Trophoblast cell (in vitro differentiated cells and primary cell): ENCODE results near the gene ACACB.
A peak's percentile ranks its signal among the peaks of the same experiment; 100 is the strongest.

Source experiments
- DNase-seq, 2 donors: peaks; one replicate each; pipeline ENCODE4 v3.0.0-alpha.2; 2016
- H2AFZ ChIP-seq: 2 replicates; pipeline ENCODE4 v1.6.1; 2013; ENCODE audit warnings: low read length, moderate library complexity, mild to moderate bottlenecking; ENCODE audit not compliant: insufficient read depth, poor library complexity
- H2AK5ac ChIP-seq: 2 replicates; pipeline ENCODE4 v1.6.1; 2013; ENCODE audit warnings: mild to moderate bottlenecking, low read length
- H2BK120ac ChIP-seq: 2 replicates; pipeline ENCODE4 v1.6.1; 2013; ENCODE audit warnings: low read length, mild to moderate bottlenecking, moderate library complexity; ENCODE audit not compliant: insufficient read depth, poor library complexity
- H2BK12ac ChIP-seq: 2 replicates; pipeline ENCODE4 v1.6.1; 2013; ENCODE audit warnings: mild to moderate bottlenecking, low read length, moderate library complexity
- H2BK5ac ChIP-seq: 2 replicates; pipeline ENCODE4 v1.6.1; 2013; ENCODE audit warnings: low read length, low read depth, moderate library complexity, mild to moderate bottlenecking; ENCODE audit not compliant: poor library complexity
- H3K14ac ChIP-seq: 2 replicates; pipeline ENCODE4 v1.6.1; 2013; ENCODE audit warnings: mild to moderate bottlenecking, low read length
- H3K18ac ChIP-seq: 2 replicates; pipeline ENCODE4 v1.6.1; 2013; ENCODE audit warnings: mild to moderate bottlenecking, low read length
- H3K23ac ChIP-seq: 2 replicates; pipeline ENCODE4 v1.6.1; 2013; ENCODE audit warnings: low read length
- H3K27ac ChIP-seq: 2 replicates; pipeline ENCODE4 v1.5.1; 2013; ENCODE audit warnings: low read depth, mild to moderate bottlenecking, inconsistent platforms, low read length, moderate library complexity
- H3K27me3 ChIP-seq: 2 replicates; pipeline ENCODE4 v1.6.1; 2013; ENCODE audit warnings: inconsistent platforms, mild to moderate bottlenecking, low read length, moderate library complexity; ENCODE audit not compliant: insufficient read depth
- H3K36me3 ChIP-seq, 2 experiments: 1 replicate in 1 of 2; 2 replicates in 1 of 2; pipeline ENCODE4 v1.6.1; 2013; ENCODE audit warnings: low read length in 2 of 2, mild to moderate bottlenecking in 2 of 2, moderate library complexity in 1 of 2; ENCODE audit not compliant: insufficient read depth in 2 of 2, control insufficient read depth in 1 of 2
- H3K4ac ChIP-seq: 2 replicates; pipeline ENCODE4 v1.6.1; 2013; ENCODE audit warnings: low read depth, mild to moderate bottlenecking, low read length, moderate library complexity
- H3K4me1 ChIP-seq, 2 experiments: 1 replicate in 1 of 2; 2 replicates in 1 of 2; pipeline ENCODE4 v1.6.1; 2013; ENCODE audit warnings: low read length in 2 of 2, mild to moderate bottlenecking in 2 of 2, moderate library complexity in 1 of 2; ENCODE audit not compliant: insufficient read depth in 2 of 2, control insufficient read depth in 1 of 2
- H3K4me2 ChIP-seq: 2 replicates; pipeline ENCODE4 v1.6.1; 2013; ENCODE audit warnings: inconsistent platforms, mild to moderate bottlenecking, low read length, moderate library complexity
- H3K4me3 ChIP-seq: 2 replicates; pipeline ENCODE4 v1.5.1; 2013; ENCODE audit warnings: mild to moderate bottlenecking, low read depth, low read length, inconsistent platforms
- H3K79me1 ChIP-seq: one replicate; pipeline ENCODE4 v1.6.1; 2013; ENCODE audit warnings: low read length
- H3K79me2 ChIP-seq: 2 replicates; pipeline ENCODE4 v1.6.1; 2013; ENCODE audit warnings: low read length, mild to moderate bottlenecking; ENCODE audit not compliant: control insufficient read depth, insufficient read depth, poor library complexity
- H3K9ac ChIP-seq: 2 replicates; pipeline ENCODE4 v1.6.1; 2013; ENCODE audit warnings: mild to moderate bottlenecking, low read length
- H3K9me3 ChIP-seq: 2 replicates; pipeline ENCODE4 v1.6.1; 2013; ENCODE audit warnings: low read depth, mild to moderate bottlenecking, control low read depth, inconsistent platforms, low read length; ENCODE audit not compliant: insufficient read depth
- H4K12ac ChIP-seq: 2 replicates; pipeline ENCODE4 v1.6.1; 2013; ENCODE audit warnings: low read depth, mild to moderate bottlenecking, low read length, moderate library complexity
- H4K8ac ChIP-seq: 2 replicates; pipeline ENCODE4 v1.6.1; 2013; ENCODE audit warnings: low read depth, mild to moderate bottlenecking, low read length, moderate library complexity
- H4K91ac ChIP-seq: one replicate; pipeline ENCODE4 v1.6.1; 2013; ENCODE audit warnings: low read depth, mild to moderate bottlenecking, low read length, moderate library complexity
- WGBS: extraction: QIAGEN DNeasy Blood & Tissue Kit; methylation state at CpG from one replicate; pipeline ENCODE4 v1.1.7; 2013; ENCODE audit warnings: missing lambda C conversion rate; ENCODE audit not compliant: insufficient read length, insufficient coverage; ENCODE audit errors: extremely low coverage; 5-methylcytosine and 5-hydroxymethylcytosine counted together

Gene ACACB

DNA sequence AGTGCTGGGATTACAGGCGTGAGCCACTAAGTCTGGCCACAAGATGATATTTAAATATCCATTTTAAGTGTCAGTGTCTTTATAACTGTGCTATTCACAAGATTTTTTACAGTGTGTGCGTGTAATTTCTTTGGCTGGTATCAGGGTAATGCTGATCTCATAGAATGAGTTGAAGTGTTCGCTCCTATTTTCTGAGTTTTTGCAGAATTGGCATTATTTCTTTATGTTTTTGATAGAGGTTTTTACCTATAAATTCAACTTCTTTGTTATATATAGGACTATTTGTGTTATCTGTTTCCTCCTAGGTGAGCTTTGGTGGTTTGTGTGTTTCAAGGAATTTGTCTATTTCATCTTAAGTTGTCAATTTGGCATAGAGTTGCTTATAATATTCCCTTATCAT, 147.1 kb downstream of the ACACB start:
- no peak overlapping the region for H2AK5ac ChIP-seq
- no peak overlapping the region for H2BK12ac ChIP-seq
- H3K23ac ChIP-seq, result no peak overlapping the region
- H2BK120ac ChIP-seq, result no peak overlapping the region
- H3K27ac ChIP-seq, result no peak overlapping the region
- H3K18ac ChIP-seq, result no peak overlapping the region
- no peak overlapping the region for H4K91ac ChIP-seq
- H2BK5ac ChIP-seq, result no peak overlapping the region
- H3K79me1 ChIP-seq, result no peaks in the 10 kb centered on the region
- no peak overlapping the region for H3K9ac ChIP-seq
- no peaks in the 10 kb centered on the region for H3K36me3 ChIP-seq
- H4K8ac ChIP-seq, result no peak overlapping the region
- H3K14ac ChIP-seq, result no peak overlapping the region
- no peak overlapping the region for H3K4me3 ChIP-seq
- H3K27me3 ChIP-seq, result no peaks in the 10 kb centered on the region
- no peaks in the 10 kb centered on the region for H3K4me1 ChIP-seq
- no peak overlapping the region for H3K4ac ChIP-seq
- WGBS, result no CpG with 5 or more reads among the region's 3 CpGs
- peaks cover 2% of the 10 kb centered on the region for H3K9me3 ChIP-seq
- no peak overlapping the region for H2AFZ ChIP-seq
- no peaks in the 10 kb centered on the region for H3K79me2 ChIP-seq
- DNase-seq, result no peak
- H4K12ac ChIP-seq, result no peak overlapping the region
- H3K4me2 ChIP-seq, result no peak overlapping the region

DNA sequence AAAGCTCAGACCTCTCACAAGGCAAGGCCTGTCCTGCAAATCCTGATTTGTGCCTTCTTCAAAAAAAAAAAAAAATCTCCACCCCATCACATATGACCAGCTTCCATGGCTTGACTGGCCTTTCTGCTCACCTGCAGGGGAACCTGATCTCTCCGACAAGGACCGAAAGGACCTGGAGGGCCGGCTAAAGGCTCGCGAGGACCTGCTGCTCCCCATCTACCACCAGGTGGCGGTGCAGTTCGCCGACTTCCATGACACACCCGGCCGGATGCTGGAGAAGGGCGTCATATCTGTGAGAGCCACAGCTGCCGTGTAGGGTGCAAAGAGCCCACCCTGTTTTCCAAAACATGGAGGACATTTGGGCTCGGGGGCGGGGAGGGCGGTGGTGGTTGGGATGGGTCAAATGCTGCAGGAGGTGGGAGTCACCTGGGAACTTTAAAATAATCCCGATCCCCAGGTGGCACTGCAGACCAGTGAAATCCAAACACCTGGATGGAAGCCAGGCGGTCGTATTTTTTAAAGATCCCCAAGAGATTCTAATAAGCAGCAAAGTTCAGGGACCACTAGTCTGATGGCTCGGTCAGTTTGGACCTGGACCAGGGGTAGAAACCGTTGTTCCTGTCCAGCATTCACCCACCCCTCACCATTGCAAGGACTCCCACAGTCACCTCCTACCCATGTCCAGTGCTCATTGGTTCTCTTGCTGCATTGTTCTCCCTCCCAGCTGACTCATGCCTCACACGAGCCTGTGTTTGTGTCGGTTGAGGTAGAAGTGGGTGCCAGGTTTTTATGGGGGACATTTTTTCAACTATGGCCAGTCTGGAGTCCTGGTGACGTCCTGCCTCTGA, 147.9 kb downstream of the ACACB start:
- Histone ChIP-seq H3K79me2 (no peaks in the 10 kb centered on the region), H3K9ac (no peak overlapping the region), H3K27me3 (no peaks in the 10 kb centered on the region), H2AK5ac (no peak overlapping the region), H2BK5ac (no peak overlapping the region), H4K91ac (no peak overlapping the region), H3K14ac (no peak overlapping the region), H4K12ac (no peak overlapping the region), H3K4ac (no peak overlapping the region), H3K23ac (no peak overlapping the region), H3K18ac (no peak overlapping the region), H3K36me3 (no peaks in the 10 kb centered on the region), H3K27ac (no peak overlapping the region), H3K4me2 (no peak overlapping the region), H3K9me3 (peaks cover 2% of the 10 kb centered on the region), H2BK120ac (no peak overlapping the region), H2BK12ac (no peak overlapping the region), H3K79me1 (no peaks in the 10 kb centered on the region), H4K8ac (no peak overlapping the region), H3K4me1 (no peaks in the 10 kb centered on the region), H3K4me3 (no peak overlapping the region), H2AFZ (no peak overlapping the region)
- DNase-seq, result peak; percentile 86 to 95
- WGBS, result no CpG with 5 or more reads among the region's 23 CpGs

DNA sequence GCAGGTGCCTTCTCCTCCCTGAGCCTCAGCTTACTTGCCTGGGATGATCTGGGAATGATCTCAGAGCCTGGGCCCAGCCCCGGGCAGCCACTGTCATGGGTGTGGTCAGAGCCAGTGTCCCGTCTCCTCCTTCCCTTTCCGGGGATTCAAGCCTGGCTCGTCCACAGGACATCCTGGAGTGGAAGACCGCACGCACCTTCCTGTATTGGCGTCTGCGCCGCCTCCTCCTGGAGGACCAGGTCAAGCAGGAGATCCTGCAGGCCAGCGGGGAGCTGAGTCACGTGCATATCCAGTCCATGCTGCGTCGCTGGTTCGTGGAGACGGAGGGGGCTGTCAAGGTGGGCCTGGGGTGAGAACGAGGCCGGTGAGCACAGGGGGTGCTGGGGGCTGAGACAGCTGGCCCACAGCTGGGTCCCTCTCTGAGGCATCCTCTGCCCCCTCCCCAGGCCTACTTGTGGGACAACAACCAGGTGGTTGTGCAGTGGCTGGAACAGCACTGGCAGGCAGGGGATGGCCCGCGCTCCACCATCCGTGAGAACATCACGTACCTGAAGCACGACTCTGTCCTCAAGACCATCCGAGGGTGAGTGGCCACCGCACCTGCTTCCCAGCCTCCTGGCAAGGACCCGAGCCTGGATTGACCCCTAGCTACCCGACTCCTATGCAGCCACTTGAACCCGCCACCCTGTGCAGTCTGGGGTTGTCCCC, 148.7 kb downstream of the ACACB start:
- no peak overlapping the region for H2AFZ ChIP-seq
- H3K4me1 ChIP-seq, result no peaks in the 10 kb centered on the region
- no peak overlapping the region for H2BK12ac ChIP-seq
- DNase-seq, result no peak
- no peak overlapping the region for H3K27ac ChIP-seq
- no peak overlapping the region for H2BK120ac ChIP-seq
- no peak overlapping the region for H3K9ac ChIP-seq
- H3K23ac ChIP-seq, result no peak overlapping the region
- H3K14ac ChIP-seq, result no peak overlapping the region
- WGBS, result no CpG with 5 or more reads among the region's 27 CpGs
- no peak overlapping the region for H2AK5ac ChIP-seq
- no peak overlapping the region for H4K12ac ChIP-seq
- H3K36me3 ChIP-seq, result no peaks in the 10 kb centered on the region
- no peak overlapping the region for H3K18ac ChIP-seq
- no peak overlapping the region for H4K8ac ChIP-seq
- no peak overlapping the region for H3K4me2 ChIP-seq
- no peak overlapping the region for H3K4me3 ChIP-seq
- H3K27me3 ChIP-seq, result no peaks in the 10 kb centered on the region
- peaks cover 2% of the 10 kb centered on the region for H3K9me3 ChIP-seq
- H4K91ac ChIP-seq, result no peak overlapping the region
- H3K79me2 ChIP-seq, result no peaks in the 10 kb centered on the region
- no peak overlapping the region for H3K4ac ChIP-seq
- no peak overlapping the region for H2BK5ac ChIP-seq
- no peaks in the 10 kb centered on the region for H3K79me1 ChIP-seq

- Histone ChIP-seq H3K4me3 (no peak overlapping the region), H3K9me3 (peaks cover 2% of the 10 kb centered on the region), H3K4me1 (no peaks in the 10 kb centered on the region), H2AFZ (no peak overlapping the region), H3K79me2 (no peaks in the 10 kb centered on the region), H3K4ac (no peak overlapping the region), H2BK5ac (no peak overlapping the region), H3K9ac (no peak overlapping the region), H3K4me2 (no peak overlapping the region), H3K18ac (no peak overlapping the region), H3K27ac (no peak overlapping the region), H3K14ac (no peak overlapping the region), H4K12ac (no peak overlapping the region), H2AK5ac (no peak overlapping the region), H3K27me3 (no peaks in the 10 kb centered on the region), H3K23ac (no peak overlapping the region), H4K8ac (no peak overlapping the region), H2BK120ac (no peak overlapping the region), H4K91ac (no peak overlapping the region), H3K36me3 (no peaks in the 10 kb centered on the region), H2BK12ac (no peak overlapping the region), H3K79me1 (no peaks in the 10 kb centered on the region)
- DNase-seq, result peak in 1 of 2 donors; percentile 3
- WGBS, result no CpG with 5 or more reads among the region's 16 CpGs
Measured at GRCh38 chr12:109266106-109266879, 149.9 kb downstream of the ACACB start.
